Measurements from ENCODE around the gene ZNF683.

DNA sequence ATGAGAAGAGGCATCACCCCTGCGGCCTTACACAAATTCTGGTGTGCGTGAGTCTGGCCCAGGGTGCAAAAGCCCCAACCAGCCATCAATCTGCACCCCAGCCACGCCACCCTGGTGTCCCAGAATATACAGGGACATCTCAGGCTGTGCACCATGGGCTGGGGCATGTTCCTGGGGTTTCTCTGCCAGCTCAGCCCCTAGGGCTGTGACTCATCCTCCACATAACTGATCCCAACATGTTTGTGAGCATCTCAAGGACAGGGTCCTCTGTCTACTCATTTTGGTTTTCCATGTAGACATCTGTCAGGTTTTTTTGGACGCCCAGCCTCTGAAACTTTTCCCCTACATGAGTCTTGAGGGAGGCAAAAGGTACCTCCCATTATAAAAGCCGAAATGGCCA is 511 bp downstream of the ZNF683 start:
- TF ChIP-seq, protein P1, sequence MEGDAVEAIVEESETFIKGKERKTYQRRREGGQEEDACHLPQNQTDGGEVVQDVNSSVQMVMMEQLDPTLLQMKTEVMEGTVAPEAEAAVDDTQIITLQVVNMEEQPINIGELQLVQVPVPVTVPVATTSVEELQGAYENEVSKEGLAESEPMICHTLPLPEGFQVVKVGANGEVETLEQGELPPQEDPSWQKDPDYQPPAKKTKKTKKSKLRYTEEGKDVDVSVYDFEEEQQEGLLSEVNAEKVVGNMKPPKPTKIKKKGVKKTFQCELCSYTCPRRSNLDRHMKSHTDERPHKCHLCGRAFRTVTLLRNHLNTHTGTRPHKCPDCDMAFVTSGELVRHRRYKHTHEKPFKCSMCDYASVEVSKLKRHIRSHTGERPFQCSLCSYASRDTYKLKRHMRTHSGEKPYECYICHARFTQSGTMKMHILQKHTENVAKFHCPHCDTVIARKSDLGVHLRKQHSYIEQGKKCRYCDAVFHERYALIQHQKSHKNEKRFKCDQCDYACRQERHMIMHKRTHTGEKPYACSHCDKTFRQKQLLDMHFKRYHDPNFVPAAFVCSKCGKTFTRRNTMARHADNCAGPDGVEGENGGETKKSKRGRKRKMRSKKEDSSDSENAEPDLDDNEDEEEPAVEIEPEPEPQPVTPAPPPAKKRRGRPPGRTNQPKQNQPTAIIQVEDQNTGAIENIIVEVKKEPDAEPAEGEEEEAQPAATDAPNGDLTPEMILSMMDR (optimal IDR thresholded peaks at IDR 0.05 in 1 of 3, IDR thresholded peaks at IDR 0.05 in 1 of 3, conservative IDR thresholded peaks at IDR 0.05 in 1 of 3; ENCODE audit: extremely low read depth in 1 of 3, insufficient read depth in 2 of 3, low read length in 3 of 3), result no peak
- TF ChIP-seq EZH2 (IDR thresholded peaks at IDR 0.05; ENCODE audit: low read length), result no peak
